Prostate gland (tissue), 2 donors: ENCODE data around the gene FRMD4A.

Source experiments
- CTCF ChIP-seq, 4 experiments: fragments of 200-600 bp in 2 of 4; fragments of 450-650 bp in 2 of 4; sonication (generic) in 2 of 4; IDR thresholded peaks; 1 replicate in 3 of 4; 2 replicates in 1 of 4; pipeline ENCODE4 v1.5.1; 2016 to 2019; ENCODE audit warnings: antibody characterized with exemption in 4 of 4, mild to moderate bottlenecking in 2 of 4, moderate library complexity in 2 of 4
- POLR2AphosphoS5 ChIP-seq: sonication (generic); formaldehyde crosslinking; IDR thresholded peaks from one replicate; pipeline ENCODE4 v1.6.1; 2017; ENCODE audit warnings: antibody characterized with exemption

GRCh38 chr10:13750299-13751190 lies 580.2 kb downstream of the FRMD4A start:
- TF ChIP-seq CTCF (IDR thresholded peaks at IDR 0.05), result no peak
- TF ChIP-seq POLR2AphosphoS5, result no peak
